Effector CD8-positive, alpha-beta T cell (primary cell): ENCODE results near the gene LIF.

Experiments used
- DNase-seq: peaks from one replicate; lab custom pipeline; 2025; lab: John Stamatoyannopoulos, UW

The LIF gene

GRCh38 chr22:30284666-30285065, 38.1 kb upstream of the LIF start:
- no peak for DNase-seq

GRCh38 chr22:30284172-30284571, 37.6 kb upstream of the LIF start:
- DNase-seq, result no peak

GRCh38 chr22:30283342-30283741, 36.8 kb upstream of the LIF start:
- DNase-seq, result no peak

- DNase-seq, result no peak
Measured at GRCh38 chr22:30282616-30283046, 36.1 kb upstream of the LIF start.

GRCh38 chr22:30280505-30280904, 33.9 kb upstream of the LIF start:
- DNase-seq, result no peak

GRCh38 chr22:30279932-30280331, 33.4 kb upstream of the LIF start:
- DNase-seq, result no peak

GRCh38 chr22:30279046-30279788, 32.7 kb upstream of the LIF start:
- no peak for DNase-seq

GRCh38 chr22:30277547-30278344, 31.2 kb upstream of the LIF start:
- no peak for DNase-seq

GRCh38 chr22:30276039-30276438, 29.5 kb upstream of the LIF start:
- DNase-seq, result no peak

- no peak for DNase-seq
Measured at GRCh38 chr22:30275625-30276024, 29.1 kb upstream of the LIF start.

- DNase-seq, result no peak
Measured at GRCh38 chr22:30274437-30274812, 27.9 kb upstream of the LIF start.

- no peak for DNase-seq
Measured at GRCh38 chr22:30273711-30274436, 27.3 kb upstream of the LIF start.

GRCh38 chr22:30272781-30273601, 26.4 kb upstream of the LIF start:
- DNase-seq, result no peak

- DNase-seq, result no peak
Measured at GRCh38 chr22:30270832-30271231, 24.3 kb upstream of the LIF start.

- DNase-seq, result no peak
Measured at GRCh38 chr22:30268331-30268730, 21.8 kb upstream of the LIF start.

GRCh38 chr22:30267382-30268302, 21.1 kb upstream of the LIF start:
- peak; percentile 17 for DNase-seq

- DNase-seq, result peak; percentile 37
Measured at GRCh38 chr22:30266445-30267381, 20.2 kb upstream of the LIF start, which contains the start of gene OSM. OSM (minus strand) TSS chr22:30266851; CDS start chr22:30266799, 52 bp downstream.

GRCh38 chr22:30265823-30266444, 19.4 kb upstream of the LIF start:
- peak; percentile 69 for DNase-seq

GRCh38 chr22:30265131-30265720, 18.7 kb upstream of the LIF start:
- DNase-seq, result no peak
